NCI-H146 (cell line): ENCODE measurements around the gene MRGPRG.
"Not testable (repeated sequence)": the region's sequence is repeated elsewhere in the genome, so short reads cannot be mapped to it uniquely, and the experiment has no call there.

Experiments
- DNase-seq: peaks from one replicate; lab custom pipeline; 2025; lab: John Stamatoyannopoulos, UW

Gene MRGPRG, protein sequence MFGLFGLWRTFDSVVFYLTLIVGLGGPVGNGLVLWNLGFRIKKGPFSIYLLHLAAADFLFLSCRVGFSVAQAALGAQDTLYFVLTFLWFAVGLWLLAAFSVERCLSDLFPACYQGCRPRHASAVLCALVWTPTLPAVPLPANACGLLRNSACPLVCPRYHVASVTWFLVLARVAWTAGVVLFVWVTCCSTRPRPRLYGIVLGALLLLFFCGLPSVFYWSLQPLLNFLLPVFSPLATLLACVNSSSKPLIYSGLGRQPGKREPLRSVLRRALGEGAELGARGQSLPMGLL

GRCh38 chr11:3218483-3219280 lies at the start of gene MRGPRG:
Gene MRGPRG, minus strand, starts transcription at chr11:3218813. Its CDS starts 0 bp downstream, at chr11:3218813.
- DNase-seq = no peak

- not testable (repeated sequence) for DNase-seq
These were observed 43.9 kb upstream of the MRGPRG start for GRCh38 chr11:3262548-3262947.

GRCh38 chr11:3261831-3262230 lies 43.2 kb upstream of the MRGPRG start:
- DNase-seq = not testable (repeated sequence)

DNA sequence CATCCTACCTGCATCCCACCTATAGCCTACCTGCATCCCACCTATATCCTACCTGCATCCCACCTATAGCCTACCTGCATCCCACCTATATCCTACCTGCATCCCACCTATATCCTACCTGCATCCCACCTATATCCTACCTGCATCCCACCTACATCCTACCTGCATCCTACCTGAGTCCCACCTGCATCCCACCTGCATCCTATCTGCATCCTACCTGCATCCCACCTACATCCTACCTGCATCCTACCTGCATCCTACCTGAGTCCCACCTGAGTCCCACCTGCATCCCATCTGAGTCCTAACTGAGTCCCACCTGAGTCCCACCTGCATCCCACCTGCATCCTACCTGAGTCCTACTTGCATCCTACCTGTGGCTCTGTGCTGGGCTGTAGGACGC lies 38.9 kb upstream of the MRGPRG start:
- not testable (repeated sequence) for DNase-seq

DNA sequence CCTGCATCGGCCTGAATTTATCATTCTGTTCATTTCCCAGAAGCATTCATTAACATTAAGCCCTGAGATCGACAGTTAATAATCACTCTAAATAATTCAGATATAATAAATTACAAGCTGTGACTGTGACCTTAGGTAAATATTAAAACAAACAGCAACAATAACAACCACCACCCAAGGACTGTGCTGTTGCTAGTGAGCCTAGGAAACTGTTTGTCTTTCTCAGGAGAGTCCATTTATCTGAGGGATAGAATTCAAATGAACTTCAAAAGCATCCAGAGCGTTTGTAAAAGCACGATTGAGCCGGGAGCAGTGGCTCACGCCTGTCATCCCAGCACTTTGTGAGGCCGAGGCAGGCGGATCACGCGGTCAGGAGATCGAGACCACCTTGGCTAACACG lies 36.6 kb upstream of the MRGPRG start:
- DNase-seq = not testable (repeated sequence)

DNA sequence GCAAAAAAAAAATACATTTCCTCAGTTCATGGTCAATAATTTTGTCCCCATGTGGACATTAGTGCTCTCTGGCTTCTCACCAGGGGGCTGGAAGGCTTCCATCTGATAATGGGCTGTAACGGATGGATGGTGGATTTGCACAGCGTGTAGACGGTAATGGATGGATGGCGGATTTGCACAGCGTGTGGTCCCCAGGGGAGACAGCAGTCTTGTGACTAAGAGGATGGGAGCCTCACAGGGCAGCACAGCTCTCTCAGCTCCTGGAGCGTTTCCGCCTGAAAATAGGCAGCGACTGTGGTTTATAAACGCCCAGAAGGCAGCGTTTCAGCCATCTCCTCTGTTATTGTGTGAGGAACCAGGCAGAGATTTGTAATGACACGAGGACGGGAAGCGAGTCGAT lies 36.2 kb upstream of the MRGPRG start:
- DNase-seq = not testable (repeated sequence)

- no peak for DNase-seq
These were observed 26.5 kb upstream of the MRGPRG start for GRCh38 chr11:3245071-3245470.

DNA sequence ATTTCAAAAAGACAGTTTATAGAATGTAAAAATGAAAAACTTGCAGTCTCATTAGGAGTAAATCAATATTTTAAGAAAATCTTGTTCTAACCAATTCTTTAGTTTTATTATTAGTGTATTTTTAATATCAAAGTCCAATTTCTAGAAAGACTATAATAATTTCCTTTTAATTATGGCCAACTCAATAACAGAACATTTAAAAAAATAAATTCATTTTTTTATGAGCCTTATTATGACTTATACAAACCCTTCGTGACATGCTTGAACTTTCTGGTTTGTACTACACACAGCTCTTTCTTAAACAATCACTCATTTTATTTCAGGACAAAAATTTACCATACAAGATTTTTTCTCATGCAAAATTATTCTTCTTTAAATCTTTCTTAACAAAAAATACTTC lies 25.3 kb upstream of the MRGPRG start:
- no peak for DNase-seq

- DNase-seq = no peak
These were observed 18.5 kb upstream of the MRGPRG start for GRCh38 chr11:3237119-3237518.

- DNase-seq = no peak
These were observed 16.2 kb upstream of the MRGPRG start for GRCh38 chr11:3234846-3235245.

DNA sequence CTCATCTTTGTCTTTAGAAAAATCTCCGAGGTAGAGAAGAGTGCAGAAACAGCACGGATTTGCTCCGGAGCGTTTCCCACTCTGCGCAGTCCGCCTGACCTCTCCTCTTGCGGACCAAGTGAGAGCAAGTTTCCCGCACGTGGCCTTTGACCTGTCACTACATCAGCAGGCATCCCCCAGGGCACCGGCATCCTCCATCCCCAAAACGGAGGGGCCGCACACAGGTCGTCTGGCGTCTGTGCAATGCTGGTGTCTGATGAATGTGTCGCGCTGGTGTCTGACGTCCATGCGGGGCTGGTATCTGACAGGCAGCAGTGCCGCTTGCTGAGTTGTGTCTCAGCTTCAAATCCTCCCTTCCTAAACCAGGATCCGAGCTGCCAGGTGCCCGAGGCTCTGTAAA lies 14.3 kb upstream of the MRGPRG start:
- DNase-seq = no peak

DNA sequence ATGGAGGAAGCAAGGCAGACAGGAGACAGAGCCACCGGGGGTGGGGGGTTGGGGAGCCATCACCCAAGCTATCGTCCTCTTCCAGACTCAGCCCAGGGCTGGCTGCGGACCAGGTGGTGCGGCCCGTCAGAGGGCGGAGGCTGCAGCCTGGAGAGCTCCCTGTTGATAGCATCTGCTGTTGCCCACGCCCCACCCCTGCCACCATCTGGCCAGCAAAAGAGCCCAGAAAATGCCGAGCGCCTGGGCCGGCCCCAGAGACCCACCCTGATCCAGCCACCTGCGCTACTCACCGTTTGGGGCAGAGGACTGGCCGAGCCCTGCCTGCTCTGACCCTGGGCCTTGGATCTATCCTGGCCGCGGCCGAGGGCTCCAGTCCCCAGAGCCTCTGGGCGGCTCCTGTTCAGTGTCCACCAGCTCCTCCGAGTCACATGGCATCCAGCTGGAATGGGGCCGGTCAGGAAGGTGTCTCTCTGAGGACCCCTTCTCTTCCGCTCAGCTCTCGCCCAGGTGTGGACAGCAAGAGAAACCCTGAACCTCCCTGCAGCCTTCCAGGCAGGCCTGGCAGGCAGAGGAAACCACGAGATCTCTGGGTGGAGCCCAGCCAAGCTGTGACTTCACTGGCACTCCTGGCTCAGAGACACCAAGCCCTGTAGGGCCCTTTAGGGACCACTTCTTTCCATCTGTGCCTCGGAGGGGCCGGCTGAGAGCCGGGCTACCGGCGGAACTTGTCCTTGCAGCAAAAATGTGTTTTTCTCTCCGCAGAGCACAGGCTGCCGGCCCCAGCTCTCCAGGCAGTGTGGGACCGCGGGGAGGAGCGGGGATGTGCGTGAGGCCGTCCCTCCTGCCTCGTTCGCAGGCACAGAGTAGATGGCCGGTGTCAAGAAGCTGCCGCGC lies 13.5 kb upstream of the MRGPRG start, which contains the start of gene MRGPRE:
Gene MRGPRE (minus strand): TSS at position 567 of the 894 bp plus-strand sequence. CDS start 3,618 bp downstream, outside the sequence.
- peak; percentile 4 for DNase-seq

DNA sequence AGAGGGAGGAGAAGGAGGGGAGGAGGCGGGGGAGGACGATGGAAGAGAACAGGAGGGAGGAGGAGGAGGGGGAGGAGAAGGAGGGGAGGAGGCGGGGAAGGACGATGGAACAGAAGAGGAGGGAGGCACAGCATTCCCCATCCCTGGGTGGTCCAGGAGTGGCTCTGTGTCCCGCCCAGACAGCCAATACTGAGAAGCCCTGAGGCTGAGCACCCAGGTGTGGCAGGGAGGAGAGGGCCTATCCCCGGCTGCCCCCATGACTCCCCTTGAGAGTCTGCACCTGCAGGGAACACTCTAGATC lies 12.9 kb upstream of the MRGPRG start:
- no peak for DNase-seq

DNA sequence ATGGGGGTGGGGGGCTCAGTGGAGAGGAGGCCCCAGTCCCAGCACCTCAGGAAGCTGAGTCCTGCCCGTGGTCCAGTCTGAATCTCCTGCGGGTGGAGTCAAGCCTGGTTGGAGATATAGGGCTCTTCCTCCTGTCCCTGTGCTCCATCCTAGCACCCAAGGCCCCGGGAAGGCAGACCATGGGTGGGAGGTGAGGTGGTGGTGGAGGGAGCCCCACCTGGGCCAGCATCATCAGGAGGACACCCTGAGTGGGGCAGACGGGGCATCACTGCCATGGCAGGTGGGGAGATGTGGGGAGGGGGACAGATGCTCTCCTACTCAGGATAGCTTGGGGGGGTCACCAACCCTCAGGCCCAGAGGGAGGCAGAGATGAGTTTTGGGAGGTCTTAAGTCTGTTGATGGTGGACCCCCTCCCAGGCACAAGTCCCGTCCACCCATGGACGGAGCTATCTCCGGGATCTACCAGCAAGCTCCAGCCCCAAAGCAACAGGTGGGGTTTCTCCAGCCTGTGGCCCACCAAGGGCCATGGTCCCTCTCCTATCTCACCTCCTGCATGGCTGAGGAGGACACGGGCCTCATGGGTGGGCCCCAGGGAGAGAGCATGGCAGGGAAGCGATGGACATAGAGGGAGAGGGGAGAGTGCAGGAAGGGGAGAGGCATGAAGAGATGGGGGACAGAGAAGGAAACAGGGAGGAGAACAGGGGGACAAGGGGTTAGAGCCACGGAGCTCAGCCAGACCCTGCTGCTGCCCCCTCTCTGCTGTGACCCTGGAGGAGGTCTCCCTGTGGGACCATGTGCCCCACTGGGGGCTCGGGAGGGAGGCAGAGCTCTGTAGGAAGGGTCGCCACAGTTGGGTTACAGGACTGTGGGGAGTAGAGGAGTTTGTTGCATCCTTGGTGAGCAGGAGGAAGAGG lies 12.3 kb upstream of the MRGPRG start:
- DNase-seq = no peak

DNA sequence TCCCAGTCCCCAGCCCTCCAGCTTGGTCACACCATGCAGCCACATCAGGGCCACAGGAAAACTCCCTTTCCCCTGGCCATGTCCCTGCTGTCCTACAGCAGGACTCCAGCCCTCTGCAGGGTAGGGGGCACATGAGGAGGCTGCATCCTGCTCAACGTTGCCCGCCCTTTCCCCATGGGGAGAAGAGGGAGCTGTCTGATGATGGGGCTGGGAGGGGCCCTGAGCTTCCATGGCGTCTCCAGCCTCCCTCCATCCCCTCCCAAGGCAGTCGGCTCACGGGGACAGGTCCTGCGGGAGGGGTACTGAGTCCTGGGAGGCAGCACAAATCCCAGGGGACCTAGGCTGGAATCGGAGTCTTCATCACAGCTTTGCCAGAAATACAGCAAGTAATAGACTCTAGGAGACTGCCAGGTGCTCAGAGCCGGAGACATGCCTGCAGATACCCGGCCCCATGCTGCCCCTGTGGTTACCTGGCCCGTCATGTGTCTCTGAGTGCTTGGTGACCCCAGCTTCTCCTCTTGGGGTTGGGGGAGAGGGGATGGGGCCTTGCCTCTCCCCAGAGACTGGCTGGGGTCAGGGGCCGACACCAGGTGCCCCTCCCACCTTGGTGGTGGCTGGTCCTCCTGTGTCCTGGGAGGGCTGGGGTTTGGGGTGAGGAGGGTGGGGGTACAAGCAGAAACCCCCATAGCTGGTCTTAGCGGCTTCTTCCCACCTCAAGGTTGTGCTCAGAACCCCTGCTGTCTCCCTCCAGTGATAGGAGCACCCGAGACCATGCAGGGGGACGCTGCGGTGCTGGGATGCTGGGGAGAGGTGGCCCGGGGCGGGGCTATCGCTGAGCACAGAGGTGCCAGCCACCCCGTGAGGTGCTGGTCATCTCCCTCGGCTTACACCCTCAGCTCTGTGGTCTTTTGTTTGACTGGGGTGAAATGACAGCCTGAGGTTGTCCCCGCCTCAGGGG lies 11.3 kb upstream of the MRGPRG start:
- no peak for DNase-seq

- DNase-seq = no peak
These were observed 9.8 kb upstream of the MRGPRG start for GRCh38 chr11:3228445-3228829.

DNA sequence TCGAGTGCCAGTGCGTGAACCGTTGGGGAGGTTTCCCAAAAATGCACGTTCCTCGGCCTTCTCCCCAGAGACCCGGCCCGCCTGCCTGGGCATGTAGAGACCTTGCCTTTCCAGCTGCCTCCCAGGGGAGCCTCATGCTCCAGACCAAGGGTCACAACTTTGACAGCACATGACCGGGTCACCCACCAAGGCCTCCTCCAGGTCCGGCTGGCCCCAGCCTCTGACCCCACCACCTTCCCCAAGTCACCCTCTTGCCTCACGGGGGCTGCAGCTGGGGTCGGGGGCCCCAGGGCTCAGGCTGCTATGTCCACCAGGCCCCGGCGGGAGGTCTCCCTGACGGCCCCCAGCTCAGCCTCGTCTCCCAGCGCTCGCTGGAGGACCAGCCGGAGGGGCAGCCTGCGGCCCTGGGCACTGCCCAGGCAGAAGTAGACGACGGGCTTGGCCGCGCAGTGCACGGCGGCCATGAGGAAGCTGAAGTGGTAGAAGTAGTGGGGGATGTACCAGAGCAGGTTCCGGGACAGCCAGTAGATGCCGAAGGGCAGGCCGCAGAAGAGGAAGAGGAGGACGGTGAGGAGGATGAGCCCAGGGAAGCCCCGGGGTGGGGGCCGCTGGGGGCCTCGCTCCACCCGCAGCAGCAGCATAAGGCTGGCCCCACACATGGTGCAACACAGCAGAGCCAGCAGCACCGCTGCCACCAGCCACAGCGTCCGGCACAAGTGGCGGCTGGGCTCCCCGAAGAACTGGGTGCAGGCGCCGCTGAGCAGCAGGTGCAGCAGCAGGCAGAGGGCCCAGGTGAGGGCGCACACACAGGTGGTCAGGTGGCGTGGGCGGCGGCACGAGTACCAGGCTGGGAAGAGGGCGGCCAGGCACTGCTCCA lies 9.2 kb upstream of the MRGPRG start:
- no peak for DNase-seq

- DNase-seq = no peak
These were observed 8.4 kb upstream of the MRGPRG start for GRCh38 chr11:3226846-3227567.
